ENCODE data around the gene NDC1.
"Not testable (repeated sequence)": the region's sequence is repeated elsewhere in the genome, so short reads cannot be mapped to it uniquely, and the experiment has no call there.

Gene NDC1

GRCh38 chr1:53763911-53764310, 74.2 kb downstream of the NDC1 start:
- DNase-seq, result no peak

- no peak for DNase-seq
Observed at GRCh38 chr1:53763461-53763860, 74.6 kb downstream of the NDC1 start.

- DNase-seq, result not testable (repeated sequence)
Observed at GRCh38 chr1:53760497-53760896, 77.6 kb downstream of the NDC1 start.

GRCh38 chr1:53755874-53756273, 82.2 kb downstream of the NDC1 start:
- no peak for DNase-seq

GRCh38 chr1:53754484-53755312, 83.4 kb downstream of the NDC1 start:
- no peak for DNase-seq

GRCh38 chr1:53752281-53752680, 85.8 kb downstream of the NDC1 start:
- no peak for DNase-seq

- DNase-seq, result no peak
Observed at GRCh38 chr1:53747841-53748240, 90.3 kb downstream of the NDC1 start.

- no peak for DNase-seq
Observed at GRCh38 chr1:53740621-53741105, 97.4 kb downstream of the NDC1 start.

GRCh38 chr1:53739109-53739681, 98.9 kb downstream of the NDC1 start, which contains the start of gene GLIS1:
TSS of gene GLIS1 (minus strand) at chr1:53739164. CDS start at chr1:53738064, 1,100 bp downstream.
- DNase-seq, result no peak

- no peak for DNase-seq
Observed at GRCh38 chr1:53738205-53739108, 99.6 kb downstream of the NDC1 start.

GRCh38 chr1:53737648-53738204, 100.4 kb downstream of the NDC1 start:
- no peak for DNase-seq

GRCh38 chr1:53736290-53736689, 101.8 kb downstream of the NDC1 start:
- DNase-seq, result no peak

GRCh38 chr1:53735681-53736080, 102.4 kb downstream of the NDC1 start:
- DNase-seq, result no peak

GRCh38 chr1:53735261-53735660, 102.8 kb downstream of the NDC1 start:
- DNase-seq, result no peak

GRCh38 chr1:53734650-53735211, 103.4 kb downstream of the NDC1 start:
- DNase-seq, result no peak

GRCh38 chr1:53733975-53734649, 104.0 kb downstream of the NDC1 start:
- no peak for DNase-seq

GRCh38 chr1:53733447-53733931, 104.6 kb downstream of the NDC1 start:
- DNase-seq, result no peak

- DNase-seq, result no peak
Observed at GRCh38 chr1:53732912-53733317, 105.2 kb downstream of the NDC1 start.

GRCh38 chr1:53732409-53732808, 105.7 kb downstream of the NDC1 start:
- DNase-seq, result no peak

- DNase-seq, result no peak
Observed at GRCh38 chr1:53731779-53732305, 106.3 kb downstream of the NDC1 start.

GRCh38 chr1:53731043-53731600, 107.0 kb downstream of the NDC1 start:
- no peak for DNase-seq
